ENCODE data around the gene EMC9. TPM values are rescaled to one million over a fixed set of nuclear protein-coding genes. Genes with fewer than 3 reads are reported as not detected.
A peak's percentile ranks its signal among the peaks of the same experiment; 100 is the strongest.

EMC9 gene
- total RNA-seq, 1 experiment from 2014 or later = 23.0 TPM

- in situ Hi-C loops (cut with HindIII; ENCODE audit: low pct_unique_long_range_greater_than_20kb, low sequenced_read_pairs) = no loop called here
Observed at GRCh38 chr14:24137529-24138395, 3.6 kb downstream of the EMC9 start.

GRCh38 chr14:24136684-24137528 is 4.5 kb downstream of the EMC9 start:
- no peak for DNase-seq (ENCODE audit: low read depth)
- in situ Hi-C loops (cut with HindIII; ENCODE audit: low pct_unique_long_range_greater_than_20kb, low sequenced_read_pairs) = no loop called here

More at GRCh38 chr14:24137529-24138395, 3.6 kb downstream of the EMC9 start:
- DNase-seq (ENCODE audit: low read depth) = no peak

GRCh38 chr14:24135834-24136683 is 5.3 kb downstream of the EMC9 start, which contains the start of gene PSME1:
Gene PSME1, plus strand, starts transcription at chr14:24136194. Its CDS starts 69 bp downstream, at chr14:24136263.
- peak; percentile 80 for DNase-seq (ENCODE audit: low read depth)
- in situ Hi-C loops (cut with HindIII; ENCODE audit: low pct_unique_long_range_greater_than_20kb, low sequenced_read_pairs) = no loop called here

GRCh38 chr14:24135584-24135833 is 5.9 kb downstream of the EMC9 start:
- DNase-seq (ENCODE audit: low read depth) = no peak
- in situ Hi-C loops (cut with HindIII; ENCODE audit: low pct_unique_long_range_greater_than_20kb, low sequenced_read_pairs) = no loop called here

GRCh38 chr14:24133735-24134134 is 7.7 kb downstream of the EMC9 start:
- no peak for DNase-seq (ENCODE audit: low read depth)
- in situ Hi-C loops (cut with HindIII; ENCODE audit: low pct_unique_long_range_greater_than_20kb, low sequenced_read_pairs) = no loop called here

- in situ Hi-C loops (cut with HindIII; ENCODE audit: low pct_unique_long_range_greater_than_20kb, low sequenced_read_pairs) = no loop called here
- DNase-seq (ENCODE audit: low read depth) = no peak
Observed at GRCh38 chr14:24132976-24133375, 8.4 kb downstream of the EMC9 start.

- in situ Hi-C loops (cut with HindIII; ENCODE audit: low pct_unique_long_range_greater_than_20kb, low sequenced_read_pairs) = no loop called here
Observed at GRCh38 chr14:24132061-24132685, 9.2 kb downstream of the EMC9 start.

GRCh38 chr14:24131549-24131966 is 9.8 kb downstream of the EMC9 start:
- DNase-seq (ENCODE audit: low read depth) = no peak
- in situ Hi-C loops (cut with HindIII; ENCODE audit: low pct_unique_long_range_greater_than_20kb, low sequenced_read_pairs) = no loop called here

More at GRCh38 chr14:24132061-24132685, 9.2 kb downstream of the EMC9 start:
- DNase-seq (ENCODE audit: low read depth) = no peak

GRCh38 chr14:24130717-24131548 is 10.5 kb downstream of the EMC9 start:
- DNase-seq (ENCODE audit: low read depth) = no peak
- in situ Hi-C loops (cut with HindIII; ENCODE audit: low pct_unique_long_range_greater_than_20kb, low sequenced_read_pairs) = no loop called here

GRCh38 chr14:24130380-24130716 is 11.0 kb downstream of the EMC9 start, which contains the start of gene FITM1:
Gene FITM1, plus strand, starts transcription at chr14:24130659. Its CDS starts 905 bp downstream, at chr14:24131564.
- in situ Hi-C loops (cut with HindIII; ENCODE audit: low pct_unique_long_range_greater_than_20kb, low sequenced_read_pairs) = no loop called here
- no peak for DNase-seq (ENCODE audit: low read depth)

GRCh38 chr14:24129410-24129998 is 11.9 kb downstream of the EMC9 start:
- in situ Hi-C loops (cut with HindIII; ENCODE audit: low pct_unique_long_range_greater_than_20kb, low sequenced_read_pairs) = no loop called here
- DNase-seq (ENCODE audit: low read depth) = no peak

- in situ Hi-C loops (cut with HindIII; ENCODE audit: low pct_unique_long_range_greater_than_20kb, low sequenced_read_pairs) = no loop called here
- DNase-seq (ENCODE audit: low read depth) = no peak
Observed at GRCh38 chr14:24127673-24128072, 13.7 kb downstream of the EMC9 start.

GRCh38 chr14:24126939-24127338 is 14.5 kb downstream of the EMC9 start:
- DNase-seq (ENCODE audit: low read depth) = no peak
- in situ Hi-C loops (cut with HindIII; ENCODE audit: low pct_unique_long_range_greater_than_20kb, low sequenced_read_pairs) = no loop called here

GRCh38 chr14:24123424-24124417 is 17.7 kb downstream of the EMC9 start:
- no peak for DNase-seq (ENCODE audit: low read depth)
- in situ Hi-C loops (cut with HindIII; ENCODE audit: low pct_unique_long_range_greater_than_20kb, low sequenced_read_pairs) = no loop called here

- in situ Hi-C loops (cut with HindIII; ENCODE audit: low pct_unique_long_range_greater_than_20kb, low sequenced_read_pairs) = no loop called here
- no peak for DNase-seq (ENCODE audit: low read depth)
Observed at GRCh38 chr14:24122898-24123297, 18.5 kb downstream of the EMC9 start.

- in situ Hi-C loops (cut with HindIII; ENCODE audit: low pct_unique_long_range_greater_than_20kb, low sequenced_read_pairs) = no loop called here
Observed at GRCh38 chr14:24122416-24122815, 19.0 kb downstream of the EMC9 start.

More at GRCh38 chr14:24122416-24122815, 19.0 kb downstream of the EMC9 start:
- no peak for DNase-seq (ENCODE audit: low read depth)

Measured in Caki2 (cell line).